H1 (cell line): ENCODE measurements around the gene MCL1. TPM values are rescaled to one million over a fixed set of nuclear protein-coding genes. Genes with fewer than 3 reads are reported as not detected.

ENCODE experiments used
- CTCF ChIA-PET: fragments of 300-600 bp; sonication (Branson Sonifier 250); formaldehyde crosslinking; loops from one replicate; lab custom pipeline; 2021; ENCODE audit not compliant: partially characterized antibody; lab: Charles Lee
- POLR2A ChIA-PET: fragments of 300-600 bp; sonication (Branson Sonifier 250); formaldehyde crosslinking; loops from one replicate; lab custom pipeline; 2021; ENCODE audit warnings: inconsistent platforms; ENCODE audit not compliant: partially characterized antibody; lab: Charles Lee
- DNase-seq, 2 experiments: peaks; one replicate each; pipeline versions ENCODE4 v3.0.0 to v3.0.0-alpha.2; 2010 to 2022; ENCODE audit warnings: low spot score in 2 of 2, low read depth in 1 of 2, mixed read lengths in 1 of 2
- FAIRE-seq: peaks from 2 replicates; lab custom pipeline; 2011; peaks lifted over from hg19 to GRCh38; lab: Jason Lieb, UNC
- H2AFZ ChIP-seq: 2 replicates; pipeline ENCODE4 v1.8.1; 2012; ENCODE audit warnings: low read length, inconsistent platforms
- H2AK5ac ChIP-seq: 2 replicates; pipeline ENCODE4 v1.6.1; 2013; ENCODE audit warnings: low read depth, low read length
- H2BK120ac ChIP-seq: replicated peaks from 2 replicates; pipeline ENCODE3; 2013; ENCODE audit warnings: low read depth, low read length, inconsistent platforms
- H2BK12ac ChIP-seq: 2 replicates; pipeline ENCODE4 v1.6.1; 2013; ENCODE audit warnings: low read depth, low read length
- H2BK15ac ChIP-seq: 2 replicates; pipeline ENCODE4 v1.6.1; 2013; ENCODE audit warnings: low read length
- H2BK20ac ChIP-seq: 2 replicates; pipeline ENCODE4 v1.6.1; 2013; ENCODE audit warnings: low read length
- H2BK5ac ChIP-seq: 2 replicates; pipeline ENCODE4 v1.6.1; 2013; ENCODE audit warnings: low read depth, low read length
- H3K14ac ChIP-seq: 2 replicates; pipeline ENCODE4 v1.6.1; 2013; ENCODE audit warnings: inconsistent platforms; ENCODE audit not compliant: insufficient read length
- H3K18ac ChIP-seq: 2 replicates; pipeline ENCODE4 v1.6.1; 2013; ENCODE audit warnings: low read length; ENCODE audit errors: extremely low read depth
- H3K23ac ChIP-seq: 2 replicates; pipeline ENCODE4 v1.6.1; 2013; ENCODE audit warnings: inconsistent platforms; ENCODE audit not compliant: insufficient read length
- H3K23me2 ChIP-seq: 2 replicates; pipeline ENCODE4 v1.6.1; 2013; ENCODE audit warnings: low read depth, low read length
- H3K27ac ChIP-seq: 2 replicates; pipeline ENCODE4 v1.6.1; 2011; ENCODE audit warnings: low read depth, low read length, inconsistent platforms
- H3K27me3 ChIP-seq, 4 experiments: replicated peaks in 1 of 4; 1 replicate in 1 of 4; 2 replicates in 3 of 4; pipeline versions ENCODE4 v1.6.1 to v1.8.1; 2011 to 2013; ENCODE audit warnings: low read length in 3 of 4, mild to moderate bottlenecking in 3 of 4, inconsistent platforms in 2 of 4, mixed read lengths in 2 of 4, moderate library complexity in 1 of 4; ENCODE audit not compliant: control insufficient read depth in 3 of 4, insufficient read depth in 3 of 4; ENCODE audit errors: extremely low read depth in 1 of 4
- H3K36me3 ChIP-seq, 4 experiments: 2 replicates each; pipeline versions ENCODE4 v1.6.1 to v1.8.1; 2011 to 2013; ENCODE audit warnings: mild to moderate bottlenecking in 4 of 4, low read length in 3 of 4, moderate library complexity in 2 of 4, control low read depth in 1 of 4, inconsistent platforms in 1 of 4; ENCODE audit not compliant: insufficient read depth in 4 of 4, control insufficient read depth in 2 of 4
- H3K4ac ChIP-seq: replicated peaks from 2 replicates; pipeline ENCODE3; 2013; ENCODE audit warnings: low read length, low read depth, mixed read lengths, inconsistent platforms; ENCODE audit not compliant: insufficient read length
- H3K4me1 ChIP-seq, 4 experiments: replicated peaks in 1 of 4; 1 replicate in 1 of 4; 2 replicates in 3 of 4; pipeline versions ENCODE4 v1.6.1 to v1.8.1; 2011 to 2013; ENCODE audit warnings: low read length in 3 of 4, inconsistent platforms in 2 of 4, mixed read lengths in 1 of 4; ENCODE audit not compliant: insufficient read depth in 4 of 4, control insufficient read depth in 3 of 4
- H3K4me2 ChIP-seq, 2 experiments: 2 replicates each; pipeline versions ENCODE4 v1.6.1 to v1.8.1; 2011 to 2013; ENCODE audit warnings: low read depth in 2 of 2, low read length in 2 of 2, control low read depth in 1 of 2, inconsistent platforms in 1 of 2, mild to moderate bottlenecking in 1 of 2; ENCODE audit not compliant: insufficient read depth in 1 of 2
- H3K4me3 ChIP-seq, 4 experiments: fragments of 200-600, 300-600 bp in 1 of 4; sonication (generic), shearing (Covaris generic), sonication (Bioruptor Twin) in 1 of 4; 2 replicates each; pipeline versions ENCODE4 v1.5.1 to v1.8.1; 2011 to 2016; ENCODE audit warnings: low read length in 4 of 4, low read depth in 3 of 4, control low read depth in 2 of 4, inconsistent platforms in 2 of 4, mild to moderate bottlenecking in 2 of 4, mixed read lengths in 1 of 4, moderate library complexity in 1 of 4; ENCODE audit not compliant: insufficient read depth in 2 of 4; ENCODE audit errors: extremely low read depth in 1 of 4
- H3K56ac ChIP-seq: replicated peaks from 2 replicates; pipeline ENCODE3; 2013; ENCODE audit warnings: low read depth, mild to moderate bottlenecking, mixed read lengths, low read length, inconsistent platforms; ENCODE audit not compliant: insufficient read length
- H3K79me1 ChIP-seq: 2 replicates; pipeline ENCODE4 v1.6.1; 2013; ENCODE audit warnings: low read depth, low read length, control low read depth
- H3K79me2 ChIP-seq, 2 experiments: 2 replicates each; pipeline versions ENCODE4 v1.6.1 to v1.8.1; 2012 to 2013; ENCODE audit warnings: low read length in 2 of 2, mild to moderate bottlenecking in 2 of 2, inconsistent platforms in 1 of 2; ENCODE audit not compliant: insufficient read depth in 2 of 2, control insufficient read depth in 1 of 2
- H3K9ac ChIP-seq, 4 experiments: replicated peaks in 1 of 4; 1 replicate in 1 of 4; 2 replicates in 3 of 4; pipeline versions ENCODE4 v1.6.1 to v1.8.1; 2011 to 2013; ENCODE audit warnings: low read depth in 3 of 4, low read length in 3 of 4, control low read depth in 2 of 4, mild to moderate bottlenecking in 2 of 4, moderate library complexity in 2 of 4, inconsistent platforms in 1 of 4; ENCODE audit errors: extremely low read depth in 1 of 4
- H3K9me3 ChIP-seq, 2 experiments: 2 replicates each; pipeline versions ENCODE4 v1.6.1 to v1.8.1; 2012 to 2013; ENCODE audit warnings: mild to moderate bottlenecking in 2 of 2, moderate library complexity in 2 of 2, control low read depth in 1 of 2, inconsistent platforms in 1 of 2, low read depth in 1 of 2, low read length in 1 of 2, mixed read lengths in 1 of 2; ENCODE audit not compliant: insufficient read depth in 2 of 2
- H4K20me1 ChIP-seq, 2 experiments: replicated peaks in 1 of 2; 2 replicates each; pipeline versions ENCODE3 to v1.8.1; 2011 to 2013; ENCODE audit warnings: inconsistent platforms in 2 of 2, low read length in 2 of 2, mild to moderate bottlenecking in 1 of 2; ENCODE audit not compliant: insufficient read depth in 2 of 2, control insufficient read depth in 1 of 2
- H4K5ac ChIP-seq: 2 replicates; pipeline ENCODE4 v1.6.1; 2013; ENCODE audit warnings: low read length, low read depth, mixed read lengths, inconsistent platforms; ENCODE audit not compliant: insufficient read length
- H4K8ac ChIP-seq: 2 replicates; pipeline ENCODE4 v1.8.0; 2013; ENCODE audit warnings: mild to moderate bottlenecking, moderate library complexity, low read length, inconsistent platforms; ENCODE audit not compliant: insufficient read depth; ENCODE audit errors: extremely low read depth
- H4K91ac ChIP-seq: replicated peaks from 2 replicates; pipeline ENCODE3; 2013; ENCODE audit warnings: low read length, mixed read lengths, inconsistent platforms; ENCODE audit not compliant: insufficient read length
- BACH1 ChIP-seq: IDR thresholded peaks from 2 replicates; pipeline ENCODE4 v1.6.1; 2012; ENCODE audit warnings: low read length, improper control_type of control experiment
- HDAC2 ChIP-seq, 2 experiments: fragments of 300-600 bp in 1 of 2; sonication (generic) in 1 of 2; IDR thresholded peaks; 2 replicates each; pipeline ENCODE4 v1.6.1; 2011 to 2012; ENCODE audit warnings: low read depth in 2 of 2, low read length in 2 of 2, mild to moderate bottlenecking in 2 of 2, moderate library complexity in 2 of 2, borderline replicate concordance in 1 of 2, inconsistent platforms in 1 of 2
- HDAC6 ChIP-seq: IDR thresholded peaks from one replicate; pipeline ENCODE4 v1.7.1; 2012; ENCODE audit warnings: low read depth, mild to moderate bottlenecking, inconsistent platforms, low read length, moderate library complexity
- KDM5A ChIP-seq: fragments of 200-600 bp; IDR thresholded peaks from 2 replicates; pipeline ENCODE4 v1.7.1; 2012; ENCODE audit warnings: mild to moderate bottlenecking, low read length, inconsistent platforms, mixed read lengths
- MAFK ChIP-seq: IDR thresholded peaks from 2 replicates; pipeline ENCODE4 v1.6.1; 2012; ENCODE audit warnings: low read depth, mild to moderate bottlenecking, improper control_type of control experiment, low read length
- NRF1 ChIP-seq: IDR thresholded peaks from 2 replicates; pipeline ENCODE4 v1.6.1; 2011; ENCODE audit warnings: mild to moderate bottlenecking, low read depth, low read length, improper control_type of control experiment
- RNF2 ChIP-seq: fragments of 200-900, 300-1000 bp; sonication (generic); IDR thresholded peaks from 2 replicates; pipeline ENCODE4 v1.7.1; 2016; ENCODE audit warnings: borderline replicate concordance, low read depth, mild to moderate bottlenecking, antibody characterized with exemption, low read length; ENCODE audit not compliant: poor library complexity, severe bottlenecking; ENCODE audit errors: missing control alignments
- WGBS, 2 experiments: shearing (Covaris generic) in 1 of 2; methylation state at CpG; one replicate each; pipeline versions ENCODE4 v1.1.6 to v1.1.7; 2013 to 2015; ENCODE audit warnings: low lambda C conversion rate in 2 of 2, mixed read lengths in 2 of 2, inconsistent platforms in 1 of 2, low coverage in 1 of 2, missing lambda C conversion rate in 1 of 2; ENCODE audit not compliant: insufficient replicate concordance in 2 of 2, insufficient coverage in 1 of 2, insufficient read length in 1 of 2; ENCODE audit errors: extremely low coverage in 1 of 2, missing lambda C conversion rate in 1 of 2; 5-methylcytosine and 5-hydroxymethylcytosine counted together
- polyA plus RNA-seq, 7 experiments: library from polyadenylated mRNA; depleted of rRNA in 3 of 7; stranded (reverse) in 5 of 7; unstranded in 2 of 7; fragments of >200 nt in 5 of 7; fragments of 200-250 nt in 2 of 7; gene quantifications; 1 replicate in 5 of 7; 2 replicates in 1 of 7; 4 replicates in 1 of 7; pipeline versions ENCODE4 v1.2.1 to v1.2.3, GENCODE V29; 2011 to 2013; ENCODE audit warnings: missing spikeins in 2 of 7, mixed read lengths in 2 of 7
- total RNA-seq: library from RNA; stranded (reverse); fragmentation: NEBNext Ultra II Directional; extraction: Animal tissue kit (Norgen Biotek cat#: 25700); gene quantifications from 2 replicates; pipeline ENCODE4 v1.2.1, GENCODE V29; 2021

The MCL1 gene
- total and polyA plus RNA-seq, 2 of the 8 experiments (the other 6 are each of a cell fraction or from before 2014, with no cell fraction given): 61.1 to 218 TPM

GRCh38 chr1:150550222-150551050, 29.0 kb downstream of the MCL1 start:
- Histone ChIP-seq H4K20me1 (peaks cover under 1 to 1% of the 10 kb centered on the region in 2 experiments), H3K4me2 (peak overlapping the region in 1 of 2 experiments; percentile 96; a peak in 2 of 4 replicates), H3K36me3 (peaks cover 0 to 1% (median under 1%) of the 10 kb centered on the region in 4 experiments; a peak in 2 of 8 replicates), H2BK120ac (no peak overlapping the region), H3K9ac (no peak overlapping the region), H3K27me3 (peaks cover 0 to 19% (median 10%) of the 10 kb centered on the region in 4 experiments; a peak in 5 of 7 replicates), H2BK20ac (no peak overlapping the region), H2AFZ (no peak overlapping the region), H3K27ac (no peak overlapping the region), H2BK15ac (no peak overlapping the region), H4K8ac (no peak overlapping the region), H4K91ac (no peak overlapping the region), H3K4ac (no peak overlapping the region), H3K4me3 (no peak overlapping the region), H3K4me1 (peaks cover 2 to 19% (median 11%) of the 10 kb centered on the region in 4 experiments), H3K9me3 (no peaks in the 10 kb centered on the region), H3K56ac (no peak overlapping the region), H3K23ac (no peak overlapping the region), H3K14ac (no peak overlapping the region), H2BK5ac (no peak overlapping the region), H3K18ac (no peak overlapping the region; the same call in 1 of the 2 replicates), H4K5ac (no peak overlapping the region), H3K79me1 (0 out of 2 replicates have a peak, but pooled peaks cover 1% of the 10 kb centered on the region), H3K79me2 (no peaks in the 10 kb centered on the region), H2AK5ac (no peak overlapping the region), H3K23me2 (peaks cover 5% of the 10 kb centered on the region; the same call in 1 of the 2 replicates), H2BK12ac (no peak overlapping the region)
- ChIA-PET CTCF (interaction anchor here (0.7 to 6.3 kb wide), 5 partner anchors 10 to 296 kb away, joined by 3 to 65 read pairs (median 3); no protein-coding TSS in a partner anchor), POLR2A (interaction anchor here (0.8 to 43.7 kb wide), 8 partner anchors 11 to 314 kb away, joined by 3 to 1380 read pairs (median 24); partner anchors contain the start of genes ANP32E, ENSA, FALEC and MCL1)
- FAIRE-seq (no peak), DNase-seq (no peak)
- WGBS, 2 experiments: 82% methylated on average over 17 of the region's 22 CpGs; no CpG with 5 or more reads in 1 of the 2 experiments
- TF ChIP-seq BACH1 (no peak), KDM5A (no peak), HDAC6 (no peak), HDAC2 (IDR thresholded peaks at IDR 0.05; ENCODE audit: borderline replicate concordance in 1 of 2, low read depth in 2 of 2, low read length in 2 of 2) (no peak), MAFK (no peak), RNF2 (no peak), NRF1 (no peak)
